ENCODE data around the gene ABCC6. TPM values are rescaled to one million over a fixed set of nuclear protein-coding genes. Genes with fewer than 3 reads are reported as not detected.
A peak's percentile ranks its signal among the peaks of the same experiment; 100 is the strongest.
"Not testable (repeated sequence)": the region's sequence is repeated elsewhere in the genome, so short reads cannot be mapped to it uniquely, and the experiment has no call there.

ABCC6 gene
- total RNA-seq, 1 donor from 2014 or later = 5.9 TPM

DNA sequence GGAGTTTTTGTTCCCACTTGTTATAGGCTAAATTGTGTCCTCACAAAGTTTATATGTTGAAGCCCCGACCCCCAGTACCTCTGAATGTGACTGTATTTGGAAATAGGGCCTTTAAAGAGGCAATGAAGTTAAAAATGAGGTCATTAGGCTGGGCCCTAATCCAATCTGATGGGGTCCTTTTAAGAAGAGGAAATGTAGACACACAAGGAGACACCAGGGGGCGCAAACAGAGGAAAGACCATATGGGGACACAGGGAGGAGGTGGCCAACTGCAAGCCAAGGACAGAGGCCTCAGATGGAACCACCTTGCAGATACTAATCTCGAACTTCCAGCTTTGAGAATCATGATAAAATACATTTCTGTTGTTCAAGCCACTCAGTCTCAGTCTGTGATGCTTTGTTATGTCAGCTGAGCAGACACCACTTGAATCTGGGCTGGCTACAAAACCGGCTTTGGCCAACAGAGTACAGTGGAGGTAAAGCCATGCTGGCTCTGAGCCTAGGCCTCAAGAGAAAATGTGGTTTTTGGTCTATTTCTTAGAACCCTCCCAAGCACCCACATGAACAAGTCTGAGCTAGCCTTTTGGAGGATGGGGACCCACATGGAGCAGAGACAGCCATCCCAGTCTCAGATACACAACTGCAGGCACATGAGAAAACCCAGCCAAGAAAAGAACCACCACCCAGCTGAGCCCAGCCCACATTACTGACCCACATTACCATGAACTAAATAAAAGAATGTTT, 20.7 kb downstream of the ABCC6 start:
- H3K27me3 Mint-ChIP-seq; H3K27ac Mint-ChIP-seq; DNase-seq (ENCODE audit: extremely low spot score, unreplicated experiment): not testable (repeated sequence)

GRCh38 chr16:16201880-16202279, 21.4 kb downstream of the ABCC6 start:
- H3K9me3 Mint-ChIP-seq; H3K27me3 Mint-ChIP-seq; H3K4me1 Mint-ChIP-seq (ENCODE audit: unreplicated experiment); H3K27ac Mint-ChIP-seq; H3K4me3 Mint-ChIP-seq; DNase-seq (ENCODE audit: extremely low spot score, unreplicated experiment); H3K36me3 Mint-ChIP-seq: not testable (repeated sequence)

More for the DNA sequence above, 20.7 kb downstream of the ABCC6 start:
- not testable (repeated sequence) for H3K9me3 Mint-ChIP-seq; H3K4me3 Mint-ChIP-seq; H3K4me1 Mint-ChIP-seq (ENCODE audit: unreplicated experiment); H3K36me3 Mint-ChIP-seq
- TF ChIP-seq, protein P1, sequence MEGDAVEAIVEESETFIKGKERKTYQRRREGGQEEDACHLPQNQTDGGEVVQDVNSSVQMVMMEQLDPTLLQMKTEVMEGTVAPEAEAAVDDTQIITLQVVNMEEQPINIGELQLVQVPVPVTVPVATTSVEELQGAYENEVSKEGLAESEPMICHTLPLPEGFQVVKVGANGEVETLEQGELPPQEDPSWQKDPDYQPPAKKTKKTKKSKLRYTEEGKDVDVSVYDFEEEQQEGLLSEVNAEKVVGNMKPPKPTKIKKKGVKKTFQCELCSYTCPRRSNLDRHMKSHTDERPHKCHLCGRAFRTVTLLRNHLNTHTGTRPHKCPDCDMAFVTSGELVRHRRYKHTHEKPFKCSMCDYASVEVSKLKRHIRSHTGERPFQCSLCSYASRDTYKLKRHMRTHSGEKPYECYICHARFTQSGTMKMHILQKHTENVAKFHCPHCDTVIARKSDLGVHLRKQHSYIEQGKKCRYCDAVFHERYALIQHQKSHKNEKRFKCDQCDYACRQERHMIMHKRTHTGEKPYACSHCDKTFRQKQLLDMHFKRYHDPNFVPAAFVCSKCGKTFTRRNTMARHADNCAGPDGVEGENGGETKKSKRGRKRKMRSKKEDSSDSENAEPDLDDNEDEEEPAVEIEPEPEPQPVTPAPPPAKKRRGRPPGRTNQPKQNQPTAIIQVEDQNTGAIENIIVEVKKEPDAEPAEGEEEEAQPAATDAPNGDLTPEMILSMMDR (conservative IDR thresholded peaks at IDR 0.05) = peak; percentile 59

DNA sequence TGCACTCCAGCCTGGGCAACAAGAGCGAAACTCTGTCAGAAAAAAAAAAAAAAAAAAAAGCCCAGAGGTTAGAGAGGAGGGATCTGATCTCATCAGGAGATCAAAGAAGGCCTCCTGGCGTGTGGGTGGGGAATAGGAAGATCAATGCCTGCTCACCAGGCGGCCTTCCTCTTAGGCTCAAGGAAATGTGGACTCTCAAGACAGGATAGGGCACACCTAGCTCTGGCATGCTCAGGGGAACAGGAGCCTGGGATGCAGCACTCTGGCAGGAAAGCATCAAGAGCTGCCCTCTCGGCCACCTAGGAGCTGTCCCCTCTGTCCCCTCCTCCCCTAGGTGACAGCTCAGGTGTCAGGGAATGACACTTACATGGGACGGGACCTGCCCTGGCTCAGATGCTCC, 22.9 kb downstream of the ABCC6 start:
- H3K27ac Mint-ChIP-seq; H3K36me3 Mint-ChIP-seq; H3K4me3 Mint-ChIP-seq; H3K4me1 Mint-ChIP-seq (ENCODE audit: unreplicated experiment); H3K27me3 Mint-ChIP-seq; H3K9me3 Mint-ChIP-seq; DNase-seq (ENCODE audit: extremely low spot score, unreplicated experiment): not testable (repeated sequence)

GRCh38 chr16:16199428-16199827, 23.9 kb downstream of the ABCC6 start:
- H3K9me3 Mint-ChIP-seq; H3K36me3 Mint-ChIP-seq; DNase-seq (ENCODE audit: extremely low spot score, unreplicated experiment); H3K4me3 Mint-ChIP-seq; H3K27me3 Mint-ChIP-seq; H3K27ac Mint-ChIP-seq; H3K4me1 Mint-ChIP-seq (ENCODE audit: unreplicated experiment): not testable (repeated sequence)

DNA sequence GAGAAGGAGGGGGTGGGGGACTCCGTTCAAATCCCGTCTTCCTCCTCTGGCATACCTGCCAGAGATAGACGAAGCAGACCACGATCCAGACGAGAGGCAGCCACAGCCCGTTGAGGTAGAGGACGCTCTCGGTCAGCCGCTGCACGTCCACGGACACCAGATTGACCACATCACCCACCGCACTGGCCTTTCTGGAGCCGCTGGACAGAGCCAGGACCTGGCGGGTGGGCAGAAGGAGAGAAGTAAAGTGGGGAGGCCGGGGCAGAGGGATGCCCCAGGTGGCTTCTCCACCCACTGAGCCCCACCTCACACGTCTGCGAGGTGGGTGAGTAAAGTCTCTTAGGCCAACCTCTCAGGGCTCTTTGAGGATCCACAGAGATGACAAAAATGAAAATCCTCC, 25.3 kb downstream of the ABCC6 start:
- no peaks in the 10 kb centered on the region for H3K36me3 Mint-ChIP-seq
- TF ChIP-seq, protein P1 (conservative IDR thresholded peaks at IDR 0.05) = no peak
- no peak for DNase-seq (ENCODE audit: extremely low spot score, unreplicated experiment)
- no peak overlapping the region for H3K4me3 Mint-ChIP-seq
- no peaks in the 10 kb centered on the region for H3K9me3 Mint-ChIP-seq
- H3K27ac Mint-ChIP-seq = no peak overlapping the region
- H3K27me3 Mint-ChIP-seq = no peaks in the 10 kb centered on the region
- no peaks in the 10 kb centered on the region for H3K4me1 Mint-ChIP-seq (ENCODE audit: unreplicated experiment)

DNA sequence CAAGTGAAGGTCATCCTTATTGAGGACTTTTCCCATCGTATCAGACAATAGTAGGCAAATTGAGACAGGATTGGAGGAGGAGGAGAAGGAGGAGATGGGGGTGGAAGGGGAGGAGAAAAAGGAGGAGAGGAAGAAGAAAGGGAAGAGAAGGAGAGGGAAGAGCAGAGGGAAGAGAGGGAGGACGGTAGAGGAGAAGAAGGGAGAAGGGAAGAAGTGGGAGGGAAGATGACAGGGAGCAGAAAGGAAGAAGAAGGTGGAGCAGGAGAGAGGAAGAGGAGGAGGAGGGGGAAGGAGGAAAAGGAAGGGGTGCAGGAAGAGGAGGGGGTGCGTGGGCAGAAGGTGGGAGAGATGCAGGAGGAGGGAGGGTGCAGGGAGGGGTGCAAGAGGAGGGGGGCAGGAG, 26.0 kb downstream of the ABCC6 start:
- Mint-ChIP-seq H3K36me3 (no peaks in the 10 kb centered on the region), H3K27me3 (no peaks in the 10 kb centered on the region), H3K4me1 (ENCODE audit: unreplicated experiment) (no peaks in the 10 kb centered on the region), H3K27ac (no peak overlapping the region), H3K9me3 (no peaks in the 10 kb centered on the region), H3K4me3 (no peak overlapping the region)
- DNase-seq (ENCODE audit: extremely low spot score, unreplicated experiment) = no peak
- TF ChIP-seq, protein P1 (conservative IDR thresholded peaks at IDR 0.05) = no peak

- H3K4me1 Mint-ChIP-seq (ENCODE audit: unreplicated experiment) = peaks cover 6% of the 10 kb centered on the region
These were observed 27.2 kb downstream of the ABCC6 start for GRCh38 chr16:16196099-16196498.

More at GRCh38 chr16:16196099-16196498, 27.2 kb downstream of the ABCC6 start:
- no peak overlapping the region for H3K27ac Mint-ChIP-seq
- H3K27me3 Mint-ChIP-seq = no peaks in the 10 kb centered on the region
- no peaks in the 10 kb centered on the region for H3K36me3 Mint-ChIP-seq
- H3K4me3 Mint-ChIP-seq = no peak overlapping the region
- TF ChIP-seq, protein P1 (conservative IDR thresholded peaks at IDR 0.05) = no peak
- H3K9me3 Mint-ChIP-seq = no peaks in the 10 kb centered on the region
- no peak for DNase-seq (ENCODE audit: extremely low spot score, unreplicated experiment)

Data from type B pancreatic cell (in vitro differentiated cells).